T-helper 9 cell (primary cell): Measurements from ENCODE around the gene CCDC120.
A peak's percentile ranks its signal among the peaks of the same experiment; 100 is the strongest.

ENCODE experiments used
- DNase-seq: peaks from one replicate; pipeline ENCODE4 v3.0.0-alpha.2; 2020
- total RNA-seq, 2 donors: gene quantifications; one replicate each; lab custom pipeline; 2026; lab: John Stamatoyannopoulos, UW

Gene CCDC120
- total RNA-seq, result 5.1 to 9.7 reads per million in 2 donors

GRCh38 chrX:49058794-49059193 lies at the start of gene CCDC120:
TSS of gene CCDC120 (plus strand) at chrX:49058999. CDS start at chrX:49062042, 3,043 bp downstream.
- DNase-seq, result no peak

GRCh38 chrX:49019050-49019449 lies 39.7 kb upstream of the CCDC120 start:
- DNase-seq, result no peak

GRCh38 chrX:49019599-49020249 lies 39.1 kb upstream of the CCDC120 start:
- no peak for DNase-seq

GRCh38 chrX:49029876-49030275 lies 28.9 kb upstream of the CCDC120 start:
- no peak for DNase-seq

GRCh38 chrX:49030283-49030682 lies 28.5 kb upstream of the CCDC120 start:
- DNase-seq, result no peak

GRCh38 chrX:49037883-49038475 lies 20.8 kb upstream of the CCDC120 start:
- no peak for DNase-seq

GRCh38 chrX:49039598-49040375 lies 19.0 kb upstream of the CCDC120 start:
- DNase-seq, result peak; percentile 24

GRCh38 chrX:49040376-49040955 lies 18.3 kb upstream of the CCDC120 start:
- DNase-seq, result no peak

GRCh38 chrX:49041744-49042580 lies 16.8 kb upstream of the CCDC120 start:
- DNase-seq, result no peak

GRCh38 chrX:49042581-49043219 lies 16.1 kb upstream of the CCDC120 start:
- DNase-seq, result peak; percentile 7

- peak; percentile 84 for DNase-seq
Measured at GRCh38 chrX:49043220-49043986, 15.4 kb upstream of the CCDC120 start, which contains the start of gene TFE3. TSS of gene TFE3 (minus strand) at chrX:49043357. CDS start at chrX:49043226, 131 bp downstream.

- no peak for DNase-seq
Measured at GRCh38 chrX:49043987-49044281, 14.9 kb upstream of the CCDC120 start.

GRCh38 chrX:49053223-49054072 lies 5.4 kb upstream of the CCDC120 start:
- DNase-seq, result peak; percentile 44

- DNase-seq, result no peak
Measured at GRCh38 chrX:49054073-49054762, 4.6 kb upstream of the CCDC120 start.

GRCh38 chrX:49059201-49059600 lies 402 bp downstream of the CCDC120 start:
- DNase-seq, result no peak

- DNase-seq, result no peak
Measured at GRCh38 chrX:49059681-49060085, 884 bp downstream of the CCDC120 start.

GRCh38 chrX:49060914-49061313 lies 2.1 kb downstream of the CCDC120 start:
- no peak for DNase-seq

- no peak for DNase-seq
Measured at GRCh38 chrX:49061490-49061889, 2.7 kb downstream of the CCDC120 start.

- DNase-seq, result no peak
Measured at GRCh38 chrX:49061916-49062315, 3.1 kb downstream of the CCDC120 start.

GRCh38 chrX:49063715-49064114 lies 4.9 kb downstream of the CCDC120 start:
- no peak for DNase-seq
